ENCODE measurements around the gene ANO1.

Gene ANO1

GRCh38 chr11:70142221-70142875 is 64.2 kb downstream of the ANO1 start:
- DNase-seq = no peak

- no peak for DNase-seq
Observed at GRCh38 chr11:70144262-70144661, 66.1 kb downstream of the ANO1 start.

DNA sequence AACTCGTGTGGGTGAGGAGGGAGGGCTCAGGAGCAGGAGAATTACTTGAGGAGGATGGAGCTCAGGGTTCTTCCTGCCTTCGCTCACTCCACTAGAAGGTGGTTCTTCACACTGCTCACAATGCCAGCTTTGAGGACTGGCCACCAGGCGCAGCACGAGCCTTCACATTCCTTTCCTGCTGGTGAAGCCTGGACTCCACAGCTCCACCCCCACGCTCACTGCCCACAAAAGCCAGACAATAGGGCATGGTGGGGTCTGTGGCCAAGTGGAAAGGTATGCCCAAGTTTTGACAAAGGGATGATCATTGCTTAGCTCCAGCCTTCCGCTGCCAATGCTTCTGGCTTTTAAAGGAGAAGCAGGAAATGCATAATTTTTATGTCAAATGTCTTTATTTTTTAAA is 67.0 kb downstream of the ANO1 start:
- DNase-seq = no peak

DNA sequence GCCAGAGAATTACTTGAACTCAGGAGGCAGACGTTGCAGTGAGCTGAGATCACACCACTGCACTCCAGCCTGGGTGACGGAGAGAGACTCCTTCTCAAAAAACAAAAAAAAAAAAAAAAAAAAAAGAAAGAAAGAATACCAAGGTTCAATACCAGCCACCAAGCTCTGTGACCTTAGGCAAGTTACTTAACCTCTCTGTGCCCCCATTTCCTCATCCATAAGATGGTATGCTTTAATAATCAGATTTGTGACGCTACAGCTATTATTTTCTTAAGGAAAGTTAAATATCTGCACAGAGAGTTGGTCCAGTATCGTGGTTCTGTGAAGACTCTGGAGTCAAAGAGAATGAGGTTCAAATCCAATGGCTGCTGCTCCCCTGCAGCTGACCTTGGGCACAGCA is 67.7 kb downstream of the ANO1 start:
- DNase-seq = no peak

GRCh38 chr11:70146299-70146698 is 68.2 kb downstream of the ANO1 start:
- no peak for DNase-seq

DNA sequence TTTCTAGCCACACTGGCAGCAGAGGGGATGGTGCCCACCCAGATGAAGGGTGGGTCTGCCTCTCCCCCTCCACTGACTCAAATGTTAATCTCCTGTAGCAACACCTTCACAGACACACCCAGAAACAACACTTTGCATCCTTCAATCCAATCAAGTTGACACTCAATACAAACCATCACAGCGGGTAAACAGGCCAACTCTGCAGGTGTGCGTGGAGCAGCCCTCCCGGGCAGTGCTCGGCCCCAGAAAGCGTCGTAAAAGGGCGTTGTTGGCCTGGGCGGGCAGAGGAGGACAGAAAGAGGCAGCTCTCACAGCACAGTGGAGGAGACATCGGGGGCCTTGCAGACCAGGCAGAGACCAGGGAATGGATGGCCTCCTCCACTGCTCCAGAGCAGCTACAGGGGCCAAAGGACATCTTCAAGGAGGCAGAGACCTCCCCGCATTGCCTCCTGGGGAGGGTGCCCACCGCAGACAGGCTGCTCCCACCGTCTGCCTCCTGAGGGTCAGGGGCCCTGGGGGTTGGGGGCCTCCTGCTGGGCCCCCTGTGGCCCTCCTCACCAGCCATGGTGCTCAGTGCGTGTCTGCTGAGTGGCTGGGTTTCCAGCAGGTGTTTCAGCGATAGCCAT is 68.9 kb downstream of the ANO1 start:
- no peak for DNase-seq

GRCh38 chr11:70147668-70148067 is 69.6 kb downstream of the ANO1 start:
- DNase-seq = no peak

- no peak for DNase-seq
Observed at GRCh38 chr11:70151671-70152070, 73.6 kb downstream of the ANO1 start.

DNA sequence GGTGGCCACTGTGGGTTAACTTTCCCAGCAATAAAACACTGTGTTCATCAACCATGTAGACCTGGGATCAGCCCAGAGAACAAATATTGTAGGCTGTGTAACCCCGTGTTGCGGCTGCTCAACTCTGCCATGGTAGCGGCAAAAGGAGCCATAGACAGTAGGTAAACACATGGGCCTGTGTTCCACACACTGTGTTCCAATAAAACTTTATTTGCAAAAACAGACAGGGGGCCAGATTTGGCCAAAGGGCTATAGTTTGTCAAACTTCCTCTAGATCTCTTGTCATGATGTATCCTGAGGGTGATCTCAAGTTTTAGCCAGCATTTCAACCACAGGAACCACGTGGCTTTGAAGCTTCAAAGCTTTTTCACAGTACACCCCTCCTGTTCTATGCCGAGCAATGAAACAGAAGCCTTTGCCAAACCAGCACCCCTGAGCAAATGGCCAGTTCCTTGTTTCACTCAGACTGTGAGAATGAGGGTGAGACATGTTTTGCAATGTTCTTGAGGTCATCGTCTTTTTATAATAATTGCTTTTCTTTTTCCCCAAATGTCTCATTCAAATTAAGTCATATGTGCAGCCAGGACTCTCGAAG is 75.1 kb downstream of the ANO1 start:
- no peak for DNase-seq

- DNase-seq = no peak
Observed at GRCh38 chr11:70155386-70155785, 77.3 kb downstream of the ANO1 start.

GRCh38 chr11:70156291-70157037 is 78.3 kb downstream of the ANO1 start:
- DNase-seq = no peak

GRCh38 chr11:70158201-70158600 is 80.1 kb downstream of the ANO1 start:
- DNase-seq = no peak

- no peak for DNase-seq
Observed at GRCh38 chr11:70158757-70159389, 80.8 kb downstream of the ANO1 start.

DNA sequence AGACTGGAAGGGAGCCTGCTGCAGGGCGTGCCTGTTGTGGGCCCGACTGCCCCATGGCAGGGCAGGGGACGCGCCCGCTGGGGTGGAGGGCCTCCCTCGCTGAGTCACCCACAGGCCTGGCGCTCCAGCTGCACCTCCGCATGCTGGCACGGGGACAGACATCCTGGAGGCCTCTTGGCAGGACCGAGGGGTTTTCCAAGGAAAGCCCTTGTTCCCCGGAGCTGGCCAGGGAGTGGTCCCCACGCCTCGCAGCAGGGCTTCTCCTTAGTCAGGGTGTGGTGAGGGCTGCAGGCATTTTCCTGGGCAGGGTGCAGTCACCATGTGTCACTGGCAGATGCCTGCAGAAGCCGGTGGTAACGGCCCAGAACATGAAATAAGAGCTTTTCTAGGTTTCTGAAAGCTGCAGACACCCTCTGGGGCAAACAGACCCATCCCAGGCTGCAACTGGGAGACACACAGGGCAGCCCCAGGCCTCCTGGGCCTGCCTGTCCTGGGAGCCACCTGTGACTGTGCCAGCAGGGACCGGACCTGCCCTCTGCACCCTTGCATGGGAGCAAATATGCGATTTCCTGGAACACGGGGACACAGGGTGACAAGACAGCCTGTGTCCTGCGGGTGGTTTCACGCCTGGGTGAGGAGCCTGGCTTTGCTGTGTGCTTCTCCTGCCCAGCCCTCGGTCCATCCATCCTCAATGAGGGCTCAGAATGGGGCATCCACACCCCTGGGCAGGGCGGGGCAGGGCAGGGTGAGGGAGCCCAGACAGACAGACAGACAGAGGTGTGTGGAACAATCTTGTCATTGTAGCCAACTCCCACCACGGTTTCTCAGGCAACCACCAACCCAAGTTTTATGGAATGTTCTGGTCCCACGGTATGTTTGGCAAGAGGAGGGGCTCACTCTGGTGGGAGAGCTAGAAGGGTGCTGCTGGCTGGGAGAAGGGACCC is 81.8 kb downstream of the ANO1 start:
- no peak for DNase-seq

GRCh38 chr11:70161043-70161625 is 83.0 kb downstream of the ANO1 start:
- no peak for DNase-seq

- DNase-seq = no peak
Observed at GRCh38 chr11:70164705-70165104, 86.6 kb downstream of the ANO1 start.

DNA sequence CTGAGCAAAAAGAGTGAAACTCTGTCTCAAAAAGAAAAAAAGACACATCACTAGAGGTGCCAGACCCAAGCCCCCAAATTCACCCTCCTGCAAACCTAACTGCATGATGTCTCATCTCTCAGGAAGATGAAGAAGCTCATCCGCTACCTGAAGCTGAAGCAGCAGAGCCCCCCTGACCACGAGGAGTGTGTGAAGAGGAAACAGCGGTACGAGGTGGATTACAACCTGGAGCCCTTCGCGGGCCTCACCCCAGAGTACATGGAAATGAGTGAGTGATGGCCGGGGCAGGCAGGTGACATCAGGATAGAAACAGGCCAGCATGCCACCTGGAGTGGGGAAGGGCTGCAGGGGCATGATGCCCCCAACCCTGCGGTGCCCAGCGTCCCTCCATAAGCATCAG is 89.0 kb downstream of the ANO1 start:
- DNase-seq = no peak

DNA sequence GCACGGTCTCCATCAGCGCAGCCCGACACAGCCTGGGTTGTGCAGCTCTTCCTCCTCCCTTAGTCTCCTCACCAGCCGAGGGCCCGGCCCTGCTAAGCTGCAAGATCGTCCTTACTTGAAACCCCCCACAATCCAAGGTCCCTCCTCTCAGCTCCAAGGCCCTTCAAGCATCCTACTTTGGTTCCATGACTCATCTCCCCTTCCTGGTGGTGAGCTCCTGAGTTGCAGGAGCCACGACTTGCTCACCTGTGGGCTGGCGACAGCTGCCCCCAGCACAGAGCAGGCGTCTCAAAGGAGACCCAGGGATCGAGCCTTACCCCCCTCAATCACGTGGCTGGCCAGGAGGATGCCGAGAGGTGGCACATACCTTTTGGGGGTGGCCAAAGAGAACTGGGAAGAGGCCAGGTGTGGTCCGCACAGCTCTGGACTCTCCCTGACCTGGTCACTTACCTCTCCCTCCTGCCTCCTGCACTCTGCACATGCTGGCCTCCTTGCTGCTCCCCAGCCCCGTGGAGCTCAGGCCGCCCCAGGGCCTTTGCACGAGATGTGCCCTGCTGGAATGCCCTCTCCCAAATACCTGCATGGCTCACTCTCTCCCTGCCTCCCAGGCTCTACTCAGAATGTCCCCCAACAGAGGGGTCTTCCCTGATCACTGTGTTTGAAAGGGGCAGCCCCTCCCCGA is 89.7 kb downstream of the ANO1 start:
- no peak for DNase-seq

DNA sequence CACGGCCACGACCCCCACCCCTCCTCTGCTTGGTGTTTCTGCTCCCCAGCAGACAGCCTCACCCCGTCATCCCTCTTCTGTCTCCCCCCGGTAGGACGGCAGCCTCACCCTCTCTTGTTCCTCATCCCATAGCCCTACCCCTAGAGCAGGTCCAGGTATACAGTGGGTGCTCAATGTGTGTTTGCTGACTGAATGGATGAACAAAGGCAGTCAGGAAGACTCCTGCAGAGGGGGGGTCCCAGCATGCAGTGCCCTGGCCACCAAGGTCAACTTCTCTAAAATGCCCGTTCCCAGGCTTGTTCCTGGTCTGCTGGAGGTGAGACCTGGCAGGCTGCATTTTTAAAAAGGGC is 90.3 kb downstream of the ANO1 start:
- DNase-seq = no peak

GRCh38 chr11:70169127-70169526 is 91.0 kb downstream of the ANO1 start:
- no peak for DNase-seq

- DNase-seq = no peak
Observed at GRCh38 chr11:70169632-70170031, 91.5 kb downstream of the ANO1 start.
